GM12872 (cell line): ENCODE results near the gene KCNB1.

Experiments
- TF ChIP-seq, protein P1 (sequence below): IDR thresholded peaks from 3 replicates; pipeline ENCODE4 v1.5.1; 2011; ENCODE audit warnings: low read depth, mild to moderate bottlenecking, low read length, moderate library complexity; ENCODE audit not compliant: insufficient read depth

The KCNB1 gene

DNA sequence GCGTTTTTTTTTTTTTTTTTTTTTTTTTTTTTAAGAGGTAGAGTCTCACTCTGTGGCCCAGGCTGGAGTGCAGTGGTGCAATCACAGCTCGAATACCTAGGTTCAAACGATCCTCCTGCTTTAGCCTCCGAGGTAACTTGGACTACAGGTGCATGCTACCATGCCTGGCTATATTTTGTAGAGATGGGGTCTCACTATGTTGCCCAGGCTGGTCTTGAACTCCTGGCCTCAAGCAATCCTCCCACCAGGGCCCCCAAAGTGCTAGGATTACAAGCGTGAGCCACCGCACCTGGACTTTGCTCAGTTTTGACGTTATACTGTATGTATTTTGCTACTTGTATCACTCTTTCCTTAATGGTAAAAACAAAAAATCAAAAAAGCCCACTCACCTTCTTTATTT lies 103.1 kb downstream of the KCNB1 start:
- TF ChIP-seq, protein P1, sequence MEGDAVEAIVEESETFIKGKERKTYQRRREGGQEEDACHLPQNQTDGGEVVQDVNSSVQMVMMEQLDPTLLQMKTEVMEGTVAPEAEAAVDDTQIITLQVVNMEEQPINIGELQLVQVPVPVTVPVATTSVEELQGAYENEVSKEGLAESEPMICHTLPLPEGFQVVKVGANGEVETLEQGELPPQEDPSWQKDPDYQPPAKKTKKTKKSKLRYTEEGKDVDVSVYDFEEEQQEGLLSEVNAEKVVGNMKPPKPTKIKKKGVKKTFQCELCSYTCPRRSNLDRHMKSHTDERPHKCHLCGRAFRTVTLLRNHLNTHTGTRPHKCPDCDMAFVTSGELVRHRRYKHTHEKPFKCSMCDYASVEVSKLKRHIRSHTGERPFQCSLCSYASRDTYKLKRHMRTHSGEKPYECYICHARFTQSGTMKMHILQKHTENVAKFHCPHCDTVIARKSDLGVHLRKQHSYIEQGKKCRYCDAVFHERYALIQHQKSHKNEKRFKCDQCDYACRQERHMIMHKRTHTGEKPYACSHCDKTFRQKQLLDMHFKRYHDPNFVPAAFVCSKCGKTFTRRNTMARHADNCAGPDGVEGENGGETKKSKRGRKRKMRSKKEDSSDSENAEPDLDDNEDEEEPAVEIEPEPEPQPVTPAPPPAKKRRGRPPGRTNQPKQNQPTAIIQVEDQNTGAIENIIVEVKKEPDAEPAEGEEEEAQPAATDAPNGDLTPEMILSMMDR: no peak

DNA sequence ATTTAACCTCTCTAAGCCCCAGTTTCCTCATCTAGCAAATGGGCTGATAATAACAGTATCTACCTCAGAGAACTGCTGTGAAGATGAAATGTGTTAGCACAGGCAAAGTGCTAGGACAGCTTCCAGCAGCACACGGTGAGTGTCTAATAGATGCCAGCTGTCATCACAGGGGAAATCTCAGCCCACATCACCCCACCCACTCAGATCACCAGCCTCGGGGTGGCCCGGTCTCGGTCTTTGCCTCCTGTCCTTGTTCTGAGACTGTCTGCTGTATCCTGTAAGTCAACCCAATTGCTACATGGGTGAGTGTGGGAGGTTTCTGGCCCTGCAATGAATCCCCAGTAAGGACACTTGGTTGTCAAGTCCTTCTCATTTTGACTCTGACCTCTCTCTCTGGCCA lies 105.1 kb downstream of the KCNB1 start:
- TF ChIP-seq, protein P1: no peak

DNA sequence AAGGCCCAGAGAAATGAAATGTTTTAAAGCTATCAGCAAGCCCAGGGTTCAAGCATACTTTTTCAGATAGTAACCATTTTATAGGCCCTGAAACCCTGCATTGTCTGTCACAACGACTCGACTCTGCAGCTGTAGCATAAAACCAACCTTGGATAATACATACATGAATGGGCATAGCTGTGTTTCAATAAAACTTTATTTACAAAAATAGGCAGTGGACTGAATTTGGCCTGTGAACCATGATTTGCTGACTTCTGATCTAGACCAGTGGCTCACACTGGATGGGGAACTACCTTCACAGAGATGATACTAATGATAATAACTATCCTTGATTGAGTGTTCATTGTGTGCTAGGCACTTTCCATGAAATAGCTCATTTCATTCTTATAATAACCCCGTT lies 107.3 kb downstream of the KCNB1 start:
- TF ChIP-seq, protein P1: no peak

DNA sequence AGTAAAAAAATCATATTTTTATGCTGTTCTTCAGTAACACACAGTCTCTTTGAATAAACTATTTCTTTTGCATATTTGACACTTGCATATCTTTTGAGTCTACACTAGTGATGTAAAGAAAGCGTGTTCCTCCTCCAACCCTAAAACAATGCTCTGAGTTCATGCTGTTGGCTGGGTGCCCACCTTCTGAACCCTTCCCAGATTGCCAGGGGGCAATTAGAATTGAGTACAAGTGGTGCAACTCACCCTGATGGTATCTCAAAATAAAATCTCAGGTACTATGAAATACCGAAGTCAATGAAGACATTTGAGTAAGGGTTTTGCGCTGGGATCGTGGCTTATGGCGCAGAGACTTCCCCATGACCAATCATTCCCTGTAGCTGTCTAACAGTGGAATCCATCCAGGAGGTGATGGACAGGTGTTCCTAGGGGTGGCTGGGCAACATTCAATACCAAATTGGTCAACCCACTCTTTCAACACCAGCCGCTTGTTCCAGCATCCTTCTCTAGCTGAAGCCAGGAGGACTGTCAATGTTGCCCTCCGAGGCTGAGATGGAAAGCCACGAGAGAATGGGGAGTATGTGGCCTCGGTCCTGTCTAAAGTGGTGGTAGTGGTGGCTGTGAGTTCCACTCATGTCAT lies 110.3 kb downstream of the KCNB1 start:
- TF ChIP-seq, protein P1: no peak

DNA sequence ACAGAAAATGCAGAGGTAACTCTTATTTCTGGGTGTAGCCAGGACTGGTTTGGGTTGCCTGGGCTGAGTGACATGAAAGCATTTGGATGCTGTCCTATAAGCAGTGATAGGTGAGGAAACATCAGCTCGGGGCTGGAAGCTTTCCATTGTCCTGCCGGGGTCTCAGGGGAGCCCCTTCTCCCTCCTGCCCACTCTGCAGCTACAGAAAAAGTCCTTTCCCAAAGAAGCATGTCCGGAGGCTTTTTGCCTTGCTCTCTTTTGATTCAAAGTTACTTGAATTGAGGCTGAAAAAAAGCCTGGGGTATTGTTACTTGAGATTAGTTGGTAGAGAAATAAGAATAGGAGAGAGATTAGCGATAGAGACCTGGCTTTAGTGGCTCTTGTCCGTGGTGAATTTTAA lies 113.9 kb downstream of the KCNB1 start:
- TF ChIP-seq, protein P1: no peak

DNA sequence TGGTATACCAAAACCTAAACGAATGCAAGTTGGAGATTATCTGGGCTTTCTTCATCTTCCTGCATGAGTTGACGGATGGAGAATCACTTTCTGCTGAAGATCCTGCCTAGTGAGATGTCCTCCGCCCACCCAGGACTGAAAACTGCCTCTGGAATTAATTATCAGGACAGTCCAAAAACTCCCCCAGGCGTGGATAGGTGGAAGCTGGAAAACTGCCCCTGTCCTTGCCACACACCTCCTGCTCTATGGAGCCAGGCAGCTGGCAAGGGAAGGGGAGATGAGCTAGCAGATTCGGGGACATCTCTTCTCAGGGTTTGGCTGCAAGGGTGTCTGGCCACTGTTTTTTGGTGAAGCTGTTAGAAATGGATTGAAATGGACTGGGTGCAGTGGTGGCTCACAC lies 115.4 kb downstream of the KCNB1 start:
- TF ChIP-seq, protein P1: no peak

DNA sequence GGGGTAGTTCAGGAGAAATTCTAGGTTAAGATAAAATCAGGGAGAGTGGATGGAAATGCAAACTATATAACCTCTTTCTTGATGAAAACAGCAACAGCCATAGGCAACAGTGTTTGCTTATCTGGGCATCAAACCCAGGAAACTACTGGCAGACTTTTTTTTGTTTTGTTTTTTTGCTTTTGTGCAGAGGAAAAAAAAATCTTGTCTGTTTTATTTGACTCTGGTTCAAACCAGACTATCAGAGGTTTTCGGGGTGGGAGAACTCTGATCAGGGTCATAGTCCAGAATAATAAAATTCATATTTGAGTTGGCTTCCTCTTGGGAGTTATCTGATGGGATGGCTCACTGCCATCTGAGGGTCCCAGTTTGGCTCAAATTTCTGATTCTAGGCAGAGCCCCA lies 115.8 kb downstream of the KCNB1 start:
- TF ChIP-seq, protein P1: no peak
